Muscle layer of duodenum (tissue), 2 donors: ENCODE measurements around the gene TMEM175.

Experiments used
- H3K27ac ChIP-seq: one replicate; pipeline ENCODE4 v1.7.0; 2013; ENCODE audit warnings: mild to moderate bottlenecking, low read length
- H3K27me3 ChIP-seq: one replicate; pipeline ENCODE4 v1.7.0; 2013; ENCODE audit warnings: low read depth, mild to moderate bottlenecking, control low read depth, low read length
- H3K36me3 ChIP-seq, 2 donors: one replicate each; pipeline ENCODE4 v1.7.0; 2013; ENCODE audit warnings: low read length in 2 of 2, control low read depth in 1 of 2, mild to moderate bottlenecking in 1 of 2; ENCODE audit not compliant: insufficient read depth in 2 of 2, control insufficient read depth in 1 of 2
- H3K4me1 ChIP-seq, 2 donors: one replicate each; pipeline ENCODE4 v1.7.0; 2013; ENCODE audit warnings: low read length in 2 of 2, mild to moderate bottlenecking in 2 of 2, control low read depth in 1 of 2, moderate library complexity in 1 of 2; ENCODE audit not compliant: insufficient read depth in 2 of 2, control insufficient read depth in 1 of 2
- H3K4me3 ChIP-seq, 2 donors: one replicate each; pipeline ENCODE4 v1.7.0; 2013; ENCODE audit warnings: low read length in 2 of 2, low read depth in 1 of 2, mild to moderate bottlenecking in 1 of 2
- H3K9me3 ChIP-seq, 2 donors: one replicate each; pipeline ENCODE4 v1.7.0; 2013; ENCODE audit warnings: low read length in 2 of 2, control low read depth in 1 of 2, mild to moderate bottlenecking in 1 of 2; ENCODE audit not compliant: control insufficient read depth in 1 of 2
- donor health status: healthy.

TMEM175 gene

DNA sequence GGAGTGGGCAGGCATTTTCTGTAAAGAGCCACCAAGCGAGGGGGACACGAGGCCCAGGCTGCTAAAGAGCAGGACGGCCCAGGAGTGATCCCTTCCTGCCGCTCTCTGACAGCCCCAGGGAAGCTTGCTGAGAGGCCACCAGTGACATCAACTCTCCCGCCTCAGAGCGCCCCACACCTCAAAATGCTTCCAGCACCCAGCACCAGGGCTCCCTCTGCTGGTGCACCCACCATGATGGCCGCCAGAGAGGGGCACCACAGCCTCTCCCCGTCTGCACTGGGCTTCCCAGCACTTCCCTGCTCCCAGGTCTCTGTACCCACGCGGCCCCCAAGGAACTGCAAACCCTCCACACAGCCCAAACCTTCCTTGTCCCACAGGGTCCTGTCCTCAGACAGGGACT is 40.5 kb upstream of the TMEM175 start:
- H3K36me3 ChIP-seq, result peaks cover 23 to 83% of the 10 kb centered on the region in 2 donors
- H3K9me3 ChIP-seq, result no peaks in the 10 kb centered on the region
- H3K4me3 ChIP-seq, result no peak overlapping the region
- H3K27me3 ChIP-seq, result no peaks in the 10 kb centered on the region
- H3K4me1 ChIP-seq, result no peaks in the 10 kb centered on the region
- no peak overlapping the region for H3K27ac ChIP-seq

DNA sequence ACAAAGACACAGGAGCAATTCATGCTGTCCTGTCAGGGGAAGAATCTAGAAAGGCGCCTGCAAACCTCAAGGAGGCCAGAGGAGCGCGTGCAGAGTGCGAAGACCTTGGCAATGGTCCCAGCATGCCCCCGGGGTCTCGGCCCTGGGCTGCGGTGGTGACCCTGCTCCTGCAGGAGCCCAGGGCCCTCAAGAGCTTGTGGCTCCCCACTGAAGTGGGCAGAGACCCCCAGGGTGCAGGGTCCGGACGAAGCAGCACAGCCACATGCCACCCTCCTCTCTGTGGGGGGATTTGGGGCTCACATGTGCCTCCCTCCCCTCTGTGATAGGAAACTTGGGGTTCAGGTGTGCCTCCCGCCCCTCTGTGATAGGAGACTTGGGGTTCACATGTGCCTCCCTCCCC is 39.5 kb upstream of the TMEM175 start:
- Histone ChIP-seq H3K27ac (no peak overlapping the region), H3K27me3 (no peaks in the 10 kb centered on the region), H3K4me3 (no peak overlapping the region), H3K4me1 (no peaks in the 10 kb centered on the region), H3K9me3 (no peaks in the 10 kb centered on the region), H3K36me3 (peaks cover 26 to 85% of the 10 kb centered on the region in 2 donors)

DNA sequence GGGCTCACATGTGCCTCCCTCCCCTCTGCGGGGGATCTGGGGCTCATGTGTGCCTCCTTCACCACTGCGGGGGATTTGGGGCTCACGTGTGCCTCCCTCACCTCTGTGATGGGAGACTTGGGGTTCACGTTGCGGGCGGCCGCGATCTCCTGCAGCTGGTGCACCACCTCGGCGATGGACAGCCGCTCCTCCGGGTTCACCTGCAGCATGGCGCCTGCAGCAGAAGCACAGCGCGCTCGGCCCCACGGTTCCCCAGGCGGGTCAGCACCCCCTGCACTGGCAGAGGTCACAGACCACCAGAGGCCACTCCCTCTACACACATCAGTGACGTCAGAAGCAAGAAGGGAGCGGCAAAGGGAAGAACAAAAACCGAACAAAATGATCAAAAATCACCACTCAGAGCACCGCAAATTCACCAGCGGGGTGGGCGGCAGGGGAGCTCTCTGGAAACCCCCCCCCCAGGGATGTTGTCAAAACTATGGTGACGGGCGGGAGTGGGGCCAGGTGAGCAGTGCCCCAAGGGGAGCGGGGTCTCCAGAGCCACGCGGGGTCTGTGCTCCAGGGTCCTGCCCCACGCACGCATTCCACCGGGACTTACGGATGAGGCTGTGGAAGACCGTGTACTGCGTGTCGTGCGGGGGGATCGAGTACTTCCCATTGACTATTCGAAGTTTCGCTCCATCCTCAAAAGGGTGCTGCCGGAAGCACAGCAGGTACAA is 38.8 kb upstream of the TMEM175 start:
- H3K27ac ChIP-seq, result no peak overlapping the region
- H3K9me3 ChIP-seq, result no peaks in the 10 kb centered on the region
- no peak overlapping the region for H3K4me3 ChIP-seq
- H3K4me1 ChIP-seq, result no peaks in the 10 kb centered on the region
- no peaks in the 10 kb centered on the region for H3K27me3 ChIP-seq
- H3K36me3 ChIP-seq, result peaks cover 23 to 84% of the 10 kb centered on the region in 2 donors

DNA sequence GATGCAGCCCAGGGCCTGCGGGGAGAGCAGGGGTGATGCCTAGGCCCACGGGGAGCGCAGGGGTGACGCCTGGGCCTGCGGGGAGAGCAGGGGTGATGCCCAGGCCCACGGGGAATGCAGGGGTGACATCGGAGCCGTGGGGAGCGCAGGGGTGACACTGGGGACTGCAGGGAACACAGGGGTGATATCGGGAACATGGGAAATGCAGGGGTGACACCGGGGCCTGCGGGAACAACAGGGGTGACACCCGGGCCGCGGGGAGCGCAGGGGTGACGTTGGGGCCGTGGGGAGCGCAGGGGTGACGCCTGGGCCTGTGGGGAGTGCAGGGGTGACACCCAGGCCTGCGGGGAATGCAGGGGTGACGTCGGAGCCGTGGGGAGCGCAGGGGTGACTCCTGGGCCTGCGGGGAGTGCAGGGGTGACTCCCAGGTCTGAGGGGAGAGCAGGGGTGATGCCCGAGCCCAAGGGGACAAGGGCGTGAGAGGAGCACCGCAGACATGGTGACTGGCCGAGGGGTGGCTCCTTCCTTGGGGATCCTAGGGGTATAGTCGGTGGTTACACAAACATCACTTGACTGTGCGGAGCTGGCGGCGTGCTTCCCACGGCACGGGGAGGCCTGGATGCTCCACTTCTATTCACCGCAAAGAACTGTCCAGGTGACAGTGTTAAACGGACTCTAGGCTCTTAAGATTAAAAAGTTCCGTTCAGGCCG is 38.1 kb upstream of the TMEM175 start:
- no peak overlapping the region for H3K4me3 ChIP-seq
- no peak overlapping the region for H3K27ac ChIP-seq
- no peaks in the 10 kb centered on the region for H3K4me1 ChIP-seq
- H3K27me3 ChIP-seq, result no peaks in the 10 kb centered on the region
- H3K36me3 ChIP-seq, result peaks cover 23 to 81% of the 10 kb centered on the region in 2 donors
- no peaks in the 10 kb centered on the region for H3K9me3 ChIP-seq

DNA sequence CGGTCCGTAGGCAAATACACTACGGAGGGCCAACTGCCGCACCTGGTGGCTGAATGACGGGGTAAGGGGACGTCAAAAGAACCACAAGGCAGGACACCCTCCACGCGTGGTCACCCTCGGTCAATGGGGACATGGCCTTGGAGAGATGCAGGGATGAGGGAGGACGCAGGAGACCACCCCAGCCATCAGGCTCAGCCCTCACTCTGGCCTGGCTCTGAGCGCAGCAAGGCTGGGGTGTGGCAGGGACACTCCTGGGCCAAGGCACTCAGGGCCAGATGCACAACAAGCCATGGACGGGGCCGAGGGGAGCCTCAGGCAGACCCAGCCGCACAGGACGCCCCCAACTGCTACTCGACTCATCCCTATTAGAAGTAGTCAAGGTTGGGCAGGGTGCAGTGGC is 36.7 kb upstream of the TMEM175 start:
- Histone ChIP-seq H3K4me1 (no peaks in the 10 kb centered on the region), H3K36me3 (peaks cover 23 to 80% of the 10 kb centered on the region in 2 donors)

DNA sequence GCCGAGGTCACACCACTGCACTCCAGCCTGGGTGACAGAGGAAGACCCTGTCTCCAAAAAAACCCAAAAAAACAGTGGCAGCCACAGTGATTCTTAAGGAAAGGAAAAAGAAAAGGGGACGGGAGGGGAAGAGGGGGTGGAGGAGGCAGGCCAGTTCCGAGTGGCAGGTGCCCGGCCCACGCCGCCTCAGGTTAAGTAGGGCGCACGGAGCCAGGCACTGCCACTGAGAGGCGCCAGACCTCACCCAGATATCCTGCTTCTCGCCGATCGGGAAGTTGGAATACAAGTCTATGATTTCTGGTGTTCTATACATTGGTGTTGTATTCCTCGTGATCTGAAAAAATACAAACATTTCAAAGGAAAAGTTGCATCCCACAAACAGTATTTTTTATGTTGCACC is 36.0 kb upstream of the TMEM175 start:
- Histone ChIP-seq H3K36me3 (peaks cover 23 to 82% of the 10 kb centered on the region in 2 donors), H3K9me3 (no peaks in the 10 kb centered on the region), H3K27ac (no peak overlapping the region), H3K4me1 (no peaks in the 10 kb centered on the region), H3K27me3 (no peaks in the 10 kb centered on the region), H3K4me3 (no peak overlapping the region)

More for the DNA sequence above, 36.7 kb upstream of the TMEM175 start:
- Histone ChIP-seq H3K4me3 (no peak overlapping the region), H3K27ac (no peak overlapping the region), H3K9me3 (no peaks in the 10 kb centered on the region), H3K27me3 (no peaks in the 10 kb centered on the region)

DNA sequence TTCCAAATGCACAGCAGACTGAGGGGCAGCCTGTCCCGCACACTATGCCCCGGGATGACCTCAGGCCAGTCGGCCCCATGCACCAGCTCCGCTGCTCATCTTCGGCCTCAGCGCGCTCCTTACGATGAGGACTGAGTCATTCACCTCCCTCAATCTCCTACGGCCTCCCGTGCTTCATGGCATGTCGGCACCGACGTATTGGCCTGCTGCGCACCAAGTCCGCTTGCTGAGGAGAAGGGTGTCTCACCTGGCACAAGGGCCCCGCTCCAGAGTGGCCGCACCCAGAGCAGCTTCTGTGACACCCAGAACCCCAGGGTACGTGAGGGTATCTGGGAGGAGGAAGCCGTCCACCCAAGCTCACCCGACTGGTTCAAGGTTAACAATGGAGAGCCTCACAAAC is 35.6 kb upstream of the TMEM175 start:
- H3K9me3 ChIP-seq, result no peaks in the 10 kb centered on the region
- no peak overlapping the region for H3K27ac ChIP-seq
- H3K4me3 ChIP-seq, result no peak overlapping the region
- peaks cover 26 to 87% of the 10 kb centered on the region in 2 donors for H3K36me3 ChIP-seq
- H3K27me3 ChIP-seq, result no peaks in the 10 kb centered on the region
- no peaks in the 10 kb centered on the region for H3K4me1 ChIP-seq

DNA sequence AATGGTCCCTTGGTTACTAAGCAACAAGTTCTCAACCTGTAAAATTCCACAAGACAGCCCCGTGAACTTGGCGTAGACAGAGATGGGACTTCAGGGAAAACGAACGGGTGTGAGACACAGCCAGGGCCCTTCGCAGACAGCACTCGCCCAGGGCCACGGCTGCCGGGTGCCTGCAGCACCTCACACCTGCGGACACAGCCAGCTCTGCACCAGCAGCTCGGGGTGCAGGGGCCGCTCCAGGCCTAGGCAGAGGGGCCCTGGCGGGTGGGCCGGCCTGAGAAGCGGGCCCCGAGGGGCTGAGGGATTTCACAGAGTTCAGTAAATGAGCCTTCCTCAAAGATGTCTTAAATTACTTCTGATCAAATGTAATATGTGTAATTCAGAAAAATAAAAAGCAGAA is 34.1 kb upstream of the TMEM175 start:
- Histone ChIP-seq H3K9me3 (no peaks in the 10 kb centered on the region), H3K27me3 (no peaks in the 10 kb centered on the region), H3K36me3 (peaks cover 21 to 81% of the 10 kb centered on the region in 2 donors)

DNA sequence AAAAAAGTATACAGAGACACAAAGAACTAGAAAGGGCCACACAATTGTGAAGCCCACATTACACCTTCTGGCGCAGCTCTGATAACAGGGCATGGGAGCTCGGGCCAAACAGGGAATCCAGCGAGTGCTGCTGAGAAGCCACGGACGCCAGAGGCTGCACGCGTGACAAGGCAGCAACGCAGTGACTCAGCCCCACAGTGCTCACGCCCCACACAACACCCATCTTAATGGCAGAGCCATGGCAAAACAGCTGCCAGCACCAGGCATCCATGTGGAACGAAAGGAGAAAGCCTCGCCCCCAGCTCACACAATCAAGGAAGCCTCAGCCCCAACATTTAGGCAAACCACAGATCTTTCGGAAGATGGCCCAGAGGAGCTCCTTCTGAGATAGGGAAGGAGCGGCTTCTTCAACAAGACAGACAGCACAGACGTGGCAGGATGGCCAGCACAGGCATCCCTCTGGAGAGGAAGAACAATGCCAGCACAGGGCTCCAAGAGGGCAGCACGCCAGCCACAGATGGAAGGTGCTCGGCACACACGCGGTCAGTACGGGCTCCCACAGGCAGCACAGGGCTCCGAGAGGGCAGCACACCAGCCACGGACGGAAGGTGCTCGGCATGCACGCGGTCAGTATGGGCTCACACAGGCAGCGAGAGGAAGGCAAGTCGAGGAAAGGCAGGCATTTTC is 33.2 kb upstream of the TMEM175 start:
- H3K4me1 ChIP-seq, result no peaks in the 10 kb centered on the region
- no peaks in the 10 kb centered on the region for H3K9me3 ChIP-seq
- no peaks in the 10 kb centered on the region for H3K27me3 ChIP-seq
- peaks cover 21 to 81% of the 10 kb centered on the region in 2 donors for H3K36me3 ChIP-seq
- H3K4me3 ChIP-seq, result no peak overlapping the region
- no peak overlapping the region for H3K27ac ChIP-seq

More for the DNA sequence above, 34.1 kb upstream of the TMEM175 start:
- H3K27ac ChIP-seq, result no peak overlapping the region
- no peak overlapping the region for H3K4me3 ChIP-seq
- H3K4me1 ChIP-seq, result no peaks in the 10 kb centered on the region

DNA sequence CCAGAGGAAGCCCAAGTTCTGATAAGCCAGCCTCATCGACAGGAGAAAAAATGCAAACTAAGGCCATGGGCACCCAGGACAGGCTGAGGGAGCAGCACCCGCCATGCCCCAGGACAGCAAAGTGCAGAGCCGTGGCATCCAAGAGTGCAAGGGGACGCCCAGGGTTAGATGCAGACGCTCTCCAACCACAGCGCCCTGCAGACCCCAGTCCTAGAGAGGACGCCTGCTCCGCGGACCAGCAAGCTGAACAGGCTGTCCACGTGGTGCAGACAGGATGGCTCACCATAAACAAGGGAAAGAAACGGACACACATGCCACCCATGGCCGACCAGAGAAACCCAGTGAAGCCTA is 32.7 kb upstream of the TMEM175 start:
- no peak overlapping the region for H3K4me3 ChIP-seq
- peaks cover 22 to 77% of the 10 kb centered on the region in 2 donors for H3K36me3 ChIP-seq
- H3K9me3 ChIP-seq, result no peaks in the 10 kb centered on the region
- no peaks in the 10 kb centered on the region for H3K27me3 ChIP-seq
- H3K27ac ChIP-seq, result no peak overlapping the region
- no peaks in the 10 kb centered on the region for H3K4me1 ChIP-seq

DNA sequence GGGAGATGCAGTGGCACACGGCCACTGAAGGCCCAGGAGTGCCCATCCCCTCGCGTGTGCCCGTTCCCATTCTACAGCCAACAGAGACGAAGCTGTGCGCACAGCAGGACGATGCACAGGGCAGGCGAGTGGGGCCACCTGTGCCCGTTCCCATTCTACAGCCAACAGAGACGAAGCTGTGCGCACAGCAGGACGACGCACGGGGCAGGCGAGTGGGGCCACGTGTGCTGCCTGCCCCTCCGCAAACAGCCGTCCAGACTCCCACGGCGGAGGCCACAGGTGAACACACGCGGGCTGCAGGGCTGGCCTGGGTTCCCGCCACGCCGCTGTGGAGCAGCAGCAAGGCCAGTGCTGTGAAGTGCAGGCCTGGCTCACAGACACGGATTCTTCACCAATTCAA is 32.2 kb upstream of the TMEM175 start:
- H3K27ac ChIP-seq, result no peak overlapping the region
- H3K4me3 ChIP-seq, result no peak overlapping the region

More for the DNA sequence above, 32.2 kb upstream of the TMEM175 start:
- Histone ChIP-seq H3K36me3 (peaks cover 24 to 78% of the 10 kb centered on the region in 2 donors), H3K9me3 (no peaks in the 10 kb centered on the region), H3K27me3 (no peaks in the 10 kb centered on the region), H3K4me1 (no peaks in the 10 kb centered on the region)
